SU-DHL-6 (cell line): ENCODE data around the gene NPHP4.

Experiments used
- H2AFZ ChIP-seq: fragments of 200-600 bp; sonication (generic); 2 replicates; pipeline ENCODE4 v1.6.1; 2014; ENCODE audit warnings: low read depth, mild to moderate bottlenecking, moderate library complexity, mixed read lengths, antibody characterized with exemption, low read length; ENCODE audit not compliant: severe bottlenecking
- H3F3A ChIP-seq: fragments of 200-600 bp; shearing (Covaris generic); 2 replicates; pipeline ENCODE4 v1.6.0; 2016; ENCODE audit warnings: antibody characterized with exemption, mild to moderate bottlenecking; ENCODE audit not compliant: insufficient read depth
- H3K27ac ChIP-seq: fragments of 200-600 bp; sonication (generic); 2 replicates; pipeline ENCODE4 v1.5.1; 2016; ENCODE audit warnings: low read depth, mild to moderate bottlenecking, low read length, moderate library complexity, mixed read lengths
- H3K27me3 ChIP-seq: fragments of 200-600 bp; sonication (generic), shearing (Covaris generic); 2 replicates; pipeline ENCODE4 v1.6.0; 2014; ENCODE audit warnings: mild to moderate bottlenecking, low read length
- H3K36me3 ChIP-seq: fragments of 200-600 bp; sonication (generic); 2 replicates; pipeline ENCODE4 v1.6.1; 2014; ENCODE audit warnings: mild to moderate bottlenecking, low read length, mixed read lengths
- H3K4me2 ChIP-seq: fragments of 300-600, 200-600 bp; shearing (Covaris generic), sonication (generic); 2 replicates; pipeline ENCODE4 v1.6.0; 2014; ENCODE audit warnings: low read length, low read depth, mild to moderate bottlenecking; ENCODE audit not compliant: poor library complexity, severe bottlenecking
- H3K4me3 ChIP-seq: fragments of 200-600 bp; sonication (generic); 2 replicates; pipeline ENCODE4 v1.5.1; 2014; ENCODE audit warnings: antibody characterized with exemption, low read length, mild to moderate bottlenecking, mixed read lengths; ENCODE audit not compliant: insufficient read depth, poor library complexity, severe bottlenecking
- H3K79me2 ChIP-seq: fragments of 200-600 bp; sonication (generic); 2 replicates; pipeline ENCODE4 v1.6.1; 2014; ENCODE audit warnings: mild to moderate bottlenecking, low read length, moderate library complexity; ENCODE audit not compliant: insufficient read depth
- H3K9ac ChIP-seq: fragments of 200-600 bp; sonication (generic); 2 replicates; pipeline ENCODE4 v1.7.0; 2014; ENCODE audit warnings: mild to moderate bottlenecking, low read length
- H3K9me2 ChIP-seq: fragments of 200-600 bp; sonication (generic); replicated peaks from 2 replicates; pipeline ENCODE4 v1.6.1; 2014; ENCODE audit warnings: low read length; ENCODE audit not compliant: insufficient read depth
- H3K9me3 ChIP-seq: fragments of 200-600 bp; sonication (generic); 2 replicates; pipeline ENCODE4 v1.6.1; 2014; ENCODE audit warnings: low read length, mixed read lengths; ENCODE audit not compliant: insufficient read depth
- H4K20me1 ChIP-seq: fragments of 200-600 bp; sonication (generic); 2 replicates; pipeline ENCODE4 v1.6.1; 2014; ENCODE audit warnings: low read depth, mild to moderate bottlenecking, antibody characterized with exemption, low read length, moderate library complexity, mixed read lengths
- EZH2phosphoT487 ChIP-seq: fragments of 200-600 bp; sonication (generic), shearing (Covaris generic); conservative IDR thresholded peaks from 2 replicates; pipeline ENCODE4 v1.6.1; 2018; ENCODE audit warnings: mild to moderate bottlenecking, antibody characterized with exemption, low read length, moderate library complexity, mixed read lengths
- TF ChIP-seq, protein P1 (sequence below): fragments of 200-600 bp; sonication (generic); IDR thresholded peaks from one replicate; pipeline ENCODE4 v1.5.1; 2017; ENCODE audit warnings: antibody characterized with exemption, mild to moderate bottlenecking, low read length, moderate library complexity; ENCODE audit not compliant: insufficient read depth, poor library complexity, severe bottlenecking

NPHP4 gene

GRCh38 chr1:5830771-5831599 is 161.2 kb downstream of the NPHP4 start:
- no peak overlapping the region for H3K27ac ChIP-seq
- H3K27me3 ChIP-seq: no peaks in the 10 kb centered on the region
- no peaks in the 10 kb centered on the region for H3K9me2 ChIP-seq
- H3K36me3 ChIP-seq: no peaks in the 10 kb centered on the region
- H3K9me3 ChIP-seq: no peaks in the 10 kb centered on the region
- no peak overlapping the region for H2AFZ ChIP-seq
- H3K4me3 ChIP-seq: no peak overlapping the region
- no peaks in the 10 kb centered on the region for H3F3A ChIP-seq
- H3K9ac ChIP-seq: no peak overlapping the region
- H4K20me1 ChIP-seq: no peaks in the 10 kb centered on the region
- no peak overlapping the region for H3K4me2 ChIP-seq
- no peaks in the 10 kb centered on the region for H3K79me2 ChIP-seq
- TF ChIP-seq, protein P1, sequence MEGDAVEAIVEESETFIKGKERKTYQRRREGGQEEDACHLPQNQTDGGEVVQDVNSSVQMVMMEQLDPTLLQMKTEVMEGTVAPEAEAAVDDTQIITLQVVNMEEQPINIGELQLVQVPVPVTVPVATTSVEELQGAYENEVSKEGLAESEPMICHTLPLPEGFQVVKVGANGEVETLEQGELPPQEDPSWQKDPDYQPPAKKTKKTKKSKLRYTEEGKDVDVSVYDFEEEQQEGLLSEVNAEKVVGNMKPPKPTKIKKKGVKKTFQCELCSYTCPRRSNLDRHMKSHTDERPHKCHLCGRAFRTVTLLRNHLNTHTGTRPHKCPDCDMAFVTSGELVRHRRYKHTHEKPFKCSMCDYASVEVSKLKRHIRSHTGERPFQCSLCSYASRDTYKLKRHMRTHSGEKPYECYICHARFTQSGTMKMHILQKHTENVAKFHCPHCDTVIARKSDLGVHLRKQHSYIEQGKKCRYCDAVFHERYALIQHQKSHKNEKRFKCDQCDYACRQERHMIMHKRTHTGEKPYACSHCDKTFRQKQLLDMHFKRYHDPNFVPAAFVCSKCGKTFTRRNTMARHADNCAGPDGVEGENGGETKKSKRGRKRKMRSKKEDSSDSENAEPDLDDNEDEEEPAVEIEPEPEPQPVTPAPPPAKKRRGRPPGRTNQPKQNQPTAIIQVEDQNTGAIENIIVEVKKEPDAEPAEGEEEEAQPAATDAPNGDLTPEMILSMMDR: no peak
- no peak for TF ChIP-seq EZH2phosphoT487

DNA sequence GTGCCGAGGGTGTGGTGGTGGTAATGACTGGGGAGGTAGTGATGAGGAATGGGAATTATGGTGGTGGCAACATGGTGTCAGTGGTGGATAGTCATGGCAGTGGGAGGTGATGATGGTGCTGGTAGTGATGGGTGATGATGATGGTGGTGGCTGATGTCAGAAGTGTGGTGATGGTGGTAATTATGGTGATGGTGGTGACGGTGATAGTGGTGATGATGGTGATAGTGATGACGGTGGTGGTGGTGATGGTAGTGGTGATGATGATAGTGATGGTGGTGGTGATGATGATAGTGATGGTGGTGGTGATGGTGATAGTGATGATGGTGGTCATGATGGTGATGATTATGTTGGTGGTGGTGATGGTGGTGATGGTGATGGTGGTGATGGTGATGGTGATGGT is 162.8 kb downstream of the NPHP4 start:
- H3K9me2 ChIP-seq: no peaks in the 10 kb centered on the region
- no peaks in the 10 kb centered on the region for H3K79me2 ChIP-seq
- H4K20me1 ChIP-seq: no peaks in the 10 kb centered on the region
- no peak for TF ChIP-seq EZH2phosphoT487
- TF ChIP-seq, protein P1: no peak
- no peak overlapping the region for H3K27ac ChIP-seq
- H3K36me3 ChIP-seq: no peaks in the 10 kb centered on the region
- no peak overlapping the region for H3K9ac ChIP-seq
- no peak overlapping the region for H3K4me2 ChIP-seq
- H3K27me3 ChIP-seq: no peaks in the 10 kb centered on the region
- no peaks in the 10 kb centered on the region for H3K9me3 ChIP-seq
- H3F3A ChIP-seq: no peaks in the 10 kb centered on the region
- no peak overlapping the region for H2AFZ ChIP-seq
- no peak overlapping the region for H3K4me3 ChIP-seq

GRCh38 chr1:5828308-5828935 is 163.8 kb downstream of the NPHP4 start:
- H3K9me3 ChIP-seq: no peaks in the 10 kb centered on the region
- H3K36me3 ChIP-seq: no peaks in the 10 kb centered on the region
- no peaks in the 10 kb centered on the region for H3F3A ChIP-seq
- H3K4me3 ChIP-seq: no peak overlapping the region
- no peaks in the 10 kb centered on the region for H3K27me3 ChIP-seq
- H3K9me2 ChIP-seq: no peaks in the 10 kb centered on the region
- no peaks in the 10 kb centered on the region for H3K79me2 ChIP-seq
- no peak overlapping the region for H2AFZ ChIP-seq
- H3K4me2 ChIP-seq: no peak overlapping the region
- H4K20me1 ChIP-seq: no peaks in the 10 kb centered on the region
- H3K27ac ChIP-seq: no peak overlapping the region
- no peak overlapping the region for H3K9ac ChIP-seq
- TF ChIP-seq, protein P1: no peak
- no peak for TF ChIP-seq EZH2phosphoT487
